Stimulated activated CD4-positive, alpha-beta T cell treated with anti-CD3 and anti-CD28 coated beads, Interleukin-1b, Interleukin-23, amount 100 ng/mL, for 1 hour (primary cell): ENCODE results near the gene EYS.
"Not testable (repeated sequence)": the region's sequence is repeated elsewhere in the genome, so short reads cannot be mapped to it uniquely, and the experiment has no call there.

Source experiments
- DNase-seq, 2 donors: peaks; one replicate each; pipeline ENCODE4 v3.0.0-alpha.2; 2020; ENCODE audit warnings: low read depth in 2 of 2

EYS gene

GRCh38 chr6:64301307-64302236 lies 1405.5 kb downstream of the EYS start:
- no peak for DNase-seq

GRCh38 chr6:64299176-64299575 lies 1407.8 kb downstream of the EYS start:
- no peak for DNase-seq

- DNase-seq, result no peak
These were observed 1413.0 kb downstream of the EYS start for GRCh38 chr6:64294034-64294433.

GRCh38 chr6:64293298-64293697 lies 1413.7 kb downstream of the EYS start:
- no peak for DNase-seq

GRCh38 chr6:64290867-64291266 lies 1416.2 kb downstream of the EYS start:
- no peak for DNase-seq

- no peak for DNase-seq
These were observed 1417.1 kb downstream of the EYS start for GRCh38 chr6:64289931-64290330.

GRCh38 chr6:64288351-64288750 lies 1418.7 kb downstream of the EYS start:
- DNase-seq, result no peak

GRCh38 chr6:64281167-64281566 lies 1425.9 kb downstream of the EYS start:
- DNase-seq, result no peak

GRCh38 chr6:64280569-64280968 lies 1426.5 kb downstream of the EYS start:
- DNase-seq, result no peak

- no peak for DNase-seq
These were observed 1436.9 kb downstream of the EYS start for GRCh38 chr6:64270083-64270482.

GRCh38 chr6:64266351-64266821 lies 1440.6 kb downstream of the EYS start:
- no peak for DNase-seq

- no peak for DNase-seq
These were observed 1443.2 kb downstream of the EYS start for GRCh38 chr6:64263778-64264177.

GRCh38 chr6:64259372-64259771 lies 1447.7 kb downstream of the EYS start:
- DNase-seq, result no peak

GRCh38 chr6:64258752-64259151 lies 1448.3 kb downstream of the EYS start:
- no peak for DNase-seq

GRCh38 chr6:64258302-64258701 lies 1448.7 kb downstream of the EYS start:
- DNase-seq, result no peak

- DNase-seq, result no peak
These were observed 1449.4 kb downstream of the EYS start for GRCh38 chr6:64257586-64257985.

GRCh38 chr6:64256483-64256882 lies 1450.5 kb downstream of the EYS start:
- no peak for DNase-seq

- DNase-seq, result no peak
These were observed 1452.0 kb downstream of the EYS start for GRCh38 chr6:64255000-64255399.

- DNase-seq, result no peak
These were observed 1452.5 kb downstream of the EYS start for GRCh38 chr6:64254558-64254957.

GRCh38 chr6:64252256-64252655 lies 1454.8 kb downstream of the EYS start:
- no peak for DNase-seq

- DNase-seq, result no peak
These were observed 1456.9 kb downstream of the EYS start for GRCh38 chr6:64250126-64250525.

- no peak for DNase-seq
These were observed 1457.9 kb downstream of the EYS start for GRCh38 chr6:64249115-64249514.

GRCh38 chr6:64243618-64244017 lies 1463.4 kb downstream of the EYS start:
- DNase-seq, result no peak

- DNase-seq, result not testable (repeated sequence)
These were observed 1468.1 kb downstream of the EYS start for GRCh38 chr6:64238908-64239307.
